Gastrocnemius medialis (tissue), 4 donors: Measurements from ENCODE around the gene MAP1LC3B.

ENCODE experiments used
- POLR2A ChIP-seq, 2 donors: fragments of 450-650 bp; IDR thresholded peaks; one replicate each; pipeline ENCODE4 v1.6.1; 2017; ENCODE audit warnings: antibody characterized with exemption in 2 of 2, mild to moderate bottlenecking in 2 of 2, moderate library complexity in 2 of 2
- TF ChIP-seq, protein P1 (sequence below), 5 experiments: fragments of 450-650 bp in 3 of 5; fragments of 200-600 bp in 2 of 5; sonication (generic) in 2 of 5; IDR thresholded peaks in 4 of 5; conservative IDR thresholded peaks in 1 of 5; 1 replicate in 4 of 5; 2 replicates in 1 of 5; pipeline ENCODE4 v1.5.1; 2016 to 2019; ENCODE audit warnings: antibody characterized with exemption in 5 of 5, mild to moderate bottlenecking in 3 of 5, moderate library complexity in 3 of 5

GRCh38 chr16:87380881-87381280 is 11.3 kb upstream of the MAP1LC3B start:
- TF ChIP-seq, protein P1, sequence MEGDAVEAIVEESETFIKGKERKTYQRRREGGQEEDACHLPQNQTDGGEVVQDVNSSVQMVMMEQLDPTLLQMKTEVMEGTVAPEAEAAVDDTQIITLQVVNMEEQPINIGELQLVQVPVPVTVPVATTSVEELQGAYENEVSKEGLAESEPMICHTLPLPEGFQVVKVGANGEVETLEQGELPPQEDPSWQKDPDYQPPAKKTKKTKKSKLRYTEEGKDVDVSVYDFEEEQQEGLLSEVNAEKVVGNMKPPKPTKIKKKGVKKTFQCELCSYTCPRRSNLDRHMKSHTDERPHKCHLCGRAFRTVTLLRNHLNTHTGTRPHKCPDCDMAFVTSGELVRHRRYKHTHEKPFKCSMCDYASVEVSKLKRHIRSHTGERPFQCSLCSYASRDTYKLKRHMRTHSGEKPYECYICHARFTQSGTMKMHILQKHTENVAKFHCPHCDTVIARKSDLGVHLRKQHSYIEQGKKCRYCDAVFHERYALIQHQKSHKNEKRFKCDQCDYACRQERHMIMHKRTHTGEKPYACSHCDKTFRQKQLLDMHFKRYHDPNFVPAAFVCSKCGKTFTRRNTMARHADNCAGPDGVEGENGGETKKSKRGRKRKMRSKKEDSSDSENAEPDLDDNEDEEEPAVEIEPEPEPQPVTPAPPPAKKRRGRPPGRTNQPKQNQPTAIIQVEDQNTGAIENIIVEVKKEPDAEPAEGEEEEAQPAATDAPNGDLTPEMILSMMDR (IDR thresholded peaks at IDR 0.05 in 4 of 5, conservative IDR thresholded peaks at IDR 0.05 in 1 of 5), result peak in 1 of 5 experiments; percentile 31
- TF ChIP-seq POLR2A (IDR thresholded peaks at IDR 0.05), result no peak
